GM12873 (cell line): ENCODE results near the gene PPM1D.

ENCODE experiments used
- TF ChIP-seq, protein P1 (sequence below): IDR thresholded peaks from 2 replicates; pipeline ENCODE4 v1.5.1; 2012; ENCODE audit warnings: low read depth, mild to moderate bottlenecking, moderate library complexity, low read length, control low read depth; ENCODE audit not compliant: insufficient read depth; ENCODE audit errors: missing control alignments

Gene PPM1D

DNA sequence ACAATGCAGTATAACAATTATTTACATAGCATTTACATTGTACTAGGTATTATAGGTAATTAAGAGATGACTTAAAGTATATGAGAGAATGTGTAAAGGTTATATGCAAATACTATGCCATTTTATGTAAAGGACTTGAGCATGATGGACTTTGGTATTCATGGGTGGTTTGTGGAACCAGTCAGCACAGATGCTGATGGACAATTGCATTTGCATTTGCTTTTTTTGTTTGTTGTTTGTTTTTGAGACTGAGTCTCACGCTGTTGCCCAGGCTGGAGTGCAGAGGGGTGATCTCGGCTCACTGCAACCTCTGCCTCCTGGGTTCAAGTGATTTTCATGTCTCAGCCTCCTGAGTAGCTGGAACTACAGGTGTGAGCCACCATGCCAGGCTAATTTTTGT lies 113.6 kb downstream of the PPM1D start:
- TF ChIP-seq, protein P1, sequence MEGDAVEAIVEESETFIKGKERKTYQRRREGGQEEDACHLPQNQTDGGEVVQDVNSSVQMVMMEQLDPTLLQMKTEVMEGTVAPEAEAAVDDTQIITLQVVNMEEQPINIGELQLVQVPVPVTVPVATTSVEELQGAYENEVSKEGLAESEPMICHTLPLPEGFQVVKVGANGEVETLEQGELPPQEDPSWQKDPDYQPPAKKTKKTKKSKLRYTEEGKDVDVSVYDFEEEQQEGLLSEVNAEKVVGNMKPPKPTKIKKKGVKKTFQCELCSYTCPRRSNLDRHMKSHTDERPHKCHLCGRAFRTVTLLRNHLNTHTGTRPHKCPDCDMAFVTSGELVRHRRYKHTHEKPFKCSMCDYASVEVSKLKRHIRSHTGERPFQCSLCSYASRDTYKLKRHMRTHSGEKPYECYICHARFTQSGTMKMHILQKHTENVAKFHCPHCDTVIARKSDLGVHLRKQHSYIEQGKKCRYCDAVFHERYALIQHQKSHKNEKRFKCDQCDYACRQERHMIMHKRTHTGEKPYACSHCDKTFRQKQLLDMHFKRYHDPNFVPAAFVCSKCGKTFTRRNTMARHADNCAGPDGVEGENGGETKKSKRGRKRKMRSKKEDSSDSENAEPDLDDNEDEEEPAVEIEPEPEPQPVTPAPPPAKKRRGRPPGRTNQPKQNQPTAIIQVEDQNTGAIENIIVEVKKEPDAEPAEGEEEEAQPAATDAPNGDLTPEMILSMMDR, result no peak
